GM21576 (cell line): ENCODE results near the gene TNS3.

Experiments used
- ATAC-seq: cut with Tn5 transposase; IDR thresholded peaks from one replicate; pipeline ENCODE4 v1.9.1; 2021; ENCODE audit warnings: mild to moderate bottlenecking, moderate library complexity; ENCODE audit not compliant: unreplicated experiment

Gene TNS3

DNA sequence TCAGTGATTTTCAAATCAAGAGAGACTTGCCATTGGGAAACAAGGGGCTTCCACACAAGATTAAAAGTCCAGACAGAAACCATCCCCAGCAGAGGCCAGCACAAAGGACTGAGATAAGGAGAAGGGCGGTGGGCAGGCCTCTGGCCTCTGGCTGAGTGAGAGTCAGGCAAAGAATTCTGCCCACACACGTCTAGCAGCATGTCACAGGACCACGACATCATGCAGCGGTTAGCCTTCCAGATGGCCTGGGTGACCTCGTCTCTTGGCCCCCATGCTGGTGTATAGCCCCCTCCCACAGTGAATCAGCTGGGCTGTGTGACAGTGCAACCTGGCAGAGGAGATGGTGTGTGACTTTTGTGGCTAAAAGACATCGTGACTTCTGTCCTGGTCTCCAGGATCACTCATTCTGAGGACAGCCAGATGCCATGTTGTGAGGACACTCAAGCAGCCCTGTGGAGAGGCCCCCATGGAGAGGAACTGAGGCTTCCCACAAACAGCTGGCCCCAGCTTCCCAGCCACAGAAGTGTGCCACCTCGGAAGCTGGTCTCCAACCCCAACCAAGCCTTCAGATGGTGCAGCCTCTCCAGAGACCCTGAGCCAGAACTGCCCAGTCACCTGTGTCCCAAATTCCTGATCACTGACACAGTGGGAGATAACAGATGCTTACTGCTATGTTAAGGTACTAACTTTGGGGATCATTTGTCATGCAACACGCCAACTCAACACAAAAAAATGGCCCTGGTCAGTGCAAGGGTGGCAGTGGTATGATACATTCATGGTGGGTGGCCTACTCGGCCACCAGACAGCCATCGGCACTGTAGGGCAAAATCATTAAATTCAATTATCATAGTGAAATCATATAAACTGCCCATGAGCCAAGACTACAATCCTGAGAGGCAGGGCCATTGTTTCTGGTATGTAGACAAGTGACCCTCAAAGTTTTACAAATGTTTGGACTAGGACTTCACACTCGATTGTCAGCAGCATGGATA, 73.2 kb downstream of the TNS3 start:
- no peak for ATAC-seq

DNA sequence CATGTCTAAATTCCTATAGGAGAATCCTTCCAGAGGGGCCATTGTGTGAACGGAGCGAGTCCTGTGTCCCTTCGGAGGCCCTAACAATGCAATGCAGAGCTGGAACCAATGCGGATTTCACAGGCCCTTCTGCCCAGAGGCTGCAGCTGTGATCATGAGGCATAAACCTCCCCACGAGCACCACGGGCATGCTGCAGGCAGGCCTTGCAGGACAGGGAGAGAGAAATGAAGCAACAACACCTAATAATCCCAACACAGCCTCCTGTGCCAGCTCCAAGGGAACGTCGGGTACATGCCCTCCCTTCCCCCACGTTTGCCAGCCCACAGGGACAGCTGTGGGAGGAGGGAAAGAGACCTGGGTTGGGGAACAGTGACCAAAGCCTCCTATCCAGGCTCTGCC, 74.4 kb downstream of the TNS3 start:
- ATAC-seq, result no peak

DNA sequence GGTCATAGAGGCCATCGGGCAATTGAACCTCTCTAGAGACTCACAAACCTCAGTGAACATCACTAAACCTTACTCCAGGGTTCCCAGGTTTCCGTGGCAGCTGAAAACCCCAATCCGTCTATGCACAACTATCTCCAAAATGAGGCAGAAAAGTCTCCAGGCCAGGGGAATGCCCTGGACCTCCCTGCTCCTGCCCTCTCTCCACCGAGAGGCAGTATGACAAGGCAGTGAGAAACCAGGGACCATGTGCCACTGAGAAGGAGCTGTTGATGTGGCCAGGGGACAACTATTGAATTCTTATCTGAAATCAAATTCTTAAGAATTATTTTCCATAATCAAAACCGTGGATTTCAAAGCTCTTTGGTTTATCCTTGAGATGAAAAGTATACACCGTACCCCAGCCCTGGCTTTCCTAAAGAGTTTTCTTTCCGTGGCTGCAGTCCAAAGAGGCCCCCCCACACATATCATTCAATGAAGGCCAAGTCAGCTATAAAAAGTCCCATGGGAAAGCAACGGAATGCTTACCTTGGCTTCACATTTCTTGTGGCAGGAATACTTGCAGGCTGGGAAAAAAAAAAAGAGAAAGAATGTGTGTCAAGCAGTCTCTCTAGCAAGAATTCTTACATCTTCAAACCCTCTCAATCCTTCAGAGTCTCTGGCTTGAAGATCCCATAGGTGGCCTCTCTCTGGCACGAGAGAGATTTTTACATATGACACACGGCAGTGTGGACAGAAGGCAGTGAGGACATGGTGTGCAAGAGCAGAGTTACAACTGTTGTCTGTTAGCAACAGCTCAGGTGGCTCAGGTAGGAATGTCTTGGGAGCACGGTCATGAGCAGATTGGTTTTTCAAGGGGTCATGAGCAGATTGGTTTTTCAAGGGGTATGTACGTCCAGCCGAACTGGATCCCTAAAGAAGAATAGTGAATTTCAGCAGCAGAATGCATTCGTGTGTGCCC, 75.2 kb downstream of the TNS3 start:
- no peak for ATAC-seq

DNA sequence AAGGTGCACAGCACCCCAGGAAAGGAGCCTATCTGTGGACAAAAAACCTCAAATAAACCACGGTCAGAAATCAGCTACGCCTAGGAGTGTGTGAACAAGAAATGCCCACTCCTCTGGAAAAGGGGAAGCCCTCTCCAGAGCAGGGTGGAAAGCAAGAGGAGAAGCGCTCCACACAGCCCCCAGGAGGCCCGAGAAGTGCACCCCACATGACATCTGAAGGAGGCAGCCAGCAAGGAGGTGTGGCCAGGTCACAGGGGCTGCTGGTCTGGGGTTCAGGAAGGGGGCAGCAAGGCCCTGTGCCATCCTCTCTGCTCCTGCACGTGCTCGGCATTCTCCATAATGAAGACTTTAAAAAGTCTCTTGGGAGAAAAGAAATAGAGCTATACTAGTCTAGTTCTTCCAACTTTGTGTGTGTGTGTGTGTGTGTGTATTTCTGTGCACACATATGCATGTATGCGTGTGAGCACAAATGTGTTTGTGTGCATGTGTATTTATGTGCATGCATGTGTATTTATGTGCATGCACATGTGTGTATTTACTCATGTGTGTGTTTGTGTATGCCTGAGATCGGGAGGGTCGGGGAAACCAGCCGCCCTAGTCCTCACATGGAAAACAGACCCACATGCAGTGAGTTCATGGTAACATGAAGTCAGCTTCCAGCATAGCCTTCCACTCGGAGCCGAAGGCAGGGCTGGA, 76.5 kb downstream of the TNS3 start:
- no peak for ATAC-seq

DNA sequence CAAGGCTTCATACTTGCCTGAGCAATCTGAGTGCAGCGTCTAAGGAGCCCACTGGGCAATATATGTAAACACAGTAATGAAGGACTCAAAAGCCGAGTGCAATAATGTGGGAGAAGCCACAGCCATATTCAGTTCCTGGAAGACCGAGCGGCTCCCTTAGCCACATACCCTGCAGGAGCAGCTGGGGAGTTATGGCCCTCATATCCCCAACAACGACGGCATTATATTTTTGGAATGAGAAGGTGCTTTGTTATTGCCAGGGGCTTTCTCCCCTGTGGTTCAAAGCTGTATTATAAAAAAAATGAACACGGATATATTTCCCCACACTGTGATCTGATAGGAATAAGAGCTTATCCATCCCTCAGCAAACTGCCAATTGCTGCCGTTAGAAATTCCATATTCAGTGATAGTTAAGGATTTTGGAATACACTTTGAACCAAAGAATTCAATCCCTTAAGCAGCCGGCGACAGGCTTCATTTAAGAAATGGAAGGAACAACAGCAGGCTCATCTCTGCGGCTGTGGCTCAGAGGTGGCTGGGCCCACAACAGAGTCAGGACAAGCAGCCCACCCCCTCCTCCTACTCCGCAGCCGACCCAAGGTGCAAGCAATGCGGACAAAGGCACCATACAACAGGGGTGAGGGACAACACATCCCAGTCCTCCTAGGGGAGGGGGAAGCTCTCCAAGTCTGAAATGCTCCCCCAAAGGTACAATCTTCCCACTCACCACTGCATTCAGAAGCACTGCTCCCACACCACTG, 77.2 kb downstream of the TNS3 start:
- no peak for ATAC-seq

DNA sequence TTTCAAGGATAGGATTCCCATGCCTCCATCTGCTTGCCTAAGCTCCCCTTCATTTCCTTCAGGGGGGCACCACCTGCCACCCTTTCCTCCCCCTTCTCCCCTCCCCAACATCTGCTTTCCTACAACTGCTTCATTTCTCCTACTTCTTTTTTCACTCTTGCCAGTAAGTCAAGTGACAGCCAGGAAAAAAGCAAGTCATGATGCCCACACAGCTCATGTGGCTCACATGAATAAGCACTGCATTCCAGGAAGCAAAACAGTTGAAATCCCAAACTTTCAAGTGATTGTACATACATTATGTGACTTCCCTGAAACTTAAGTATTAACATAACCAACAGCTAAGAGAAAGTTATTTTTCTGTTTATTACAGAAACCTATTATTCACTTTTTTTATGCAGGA, 78.6 kb downstream of the TNS3 start:
- ATAC-seq, result no peak

DNA sequence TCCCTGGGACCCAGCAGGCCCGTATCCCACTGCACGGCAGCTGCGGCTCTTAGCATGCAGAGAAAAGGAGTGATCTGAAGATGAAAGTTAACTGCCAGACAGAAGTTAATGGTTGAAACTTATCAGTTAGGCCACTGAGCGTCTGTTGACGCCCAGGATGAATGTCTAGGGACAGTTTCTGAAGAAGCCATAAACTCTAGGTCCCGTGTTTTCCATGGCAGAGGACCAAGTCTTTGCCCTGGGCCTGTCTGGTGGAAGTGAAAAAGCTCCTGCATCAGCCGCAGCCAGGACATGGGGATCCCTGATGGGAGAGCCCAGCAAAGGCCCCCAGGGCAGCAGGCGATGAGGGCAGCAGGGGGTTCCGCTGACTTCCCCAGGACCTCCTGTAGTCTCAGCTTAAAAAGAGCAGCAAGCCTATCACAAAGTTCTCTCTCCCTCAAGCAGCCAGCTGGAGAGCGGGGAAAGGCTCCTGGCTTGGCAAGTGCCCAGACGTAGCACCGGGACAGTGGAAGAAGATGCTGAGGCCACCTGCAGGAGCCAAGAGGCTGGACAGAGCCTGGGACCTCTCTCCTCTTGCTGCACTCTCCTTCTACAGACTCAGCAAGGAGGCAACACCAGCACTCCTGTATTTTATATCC, 79.6 kb downstream of the TNS3 start:
- ATAC-seq, result no peak

DNA sequence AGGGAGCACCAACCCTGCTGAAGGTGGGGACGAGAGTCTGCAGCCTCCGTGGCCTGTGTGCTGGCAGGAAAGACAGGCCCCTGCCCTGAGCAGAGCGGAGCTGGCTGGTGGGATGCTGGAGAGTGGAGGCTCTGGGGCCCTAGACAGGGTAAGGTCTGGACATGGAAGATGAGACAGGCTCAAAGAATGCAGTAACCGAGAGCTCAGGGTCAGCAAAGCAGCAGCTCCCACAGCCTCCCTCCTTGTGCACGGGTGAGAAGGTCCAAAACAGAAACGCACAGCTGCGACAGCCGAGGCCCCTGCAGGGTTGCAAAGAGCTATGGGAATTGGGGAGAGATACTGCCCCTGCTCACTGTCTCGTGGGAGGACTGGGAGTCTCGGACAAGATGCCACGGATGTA, 80.5 kb downstream of the TNS3 start:
- ATAC-seq, result no peak

DNA sequence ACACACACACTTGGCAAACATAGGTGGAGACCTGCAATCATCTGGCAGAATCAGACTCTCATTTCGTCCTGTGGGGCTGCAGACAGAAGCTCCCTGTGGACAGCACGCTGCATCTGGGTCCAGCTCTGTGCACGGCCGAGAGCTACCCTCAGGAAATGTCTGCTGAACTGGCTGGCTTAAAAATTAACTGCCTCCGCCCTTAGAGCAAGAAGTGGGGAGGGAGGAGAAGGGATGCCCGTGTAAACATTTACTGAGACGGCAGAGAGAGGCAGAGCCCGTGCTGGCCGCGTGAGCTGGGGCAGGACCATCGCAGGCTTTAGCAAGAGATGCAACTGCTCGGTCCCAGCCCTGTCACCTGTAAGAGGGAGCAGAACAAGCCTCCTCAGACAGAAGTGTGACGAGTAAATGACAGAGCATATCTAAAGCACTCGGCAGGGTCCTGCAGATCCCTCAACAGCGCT, 81.8 kb downstream of the TNS3 start:
- no peak for ATAC-seq

DNA sequence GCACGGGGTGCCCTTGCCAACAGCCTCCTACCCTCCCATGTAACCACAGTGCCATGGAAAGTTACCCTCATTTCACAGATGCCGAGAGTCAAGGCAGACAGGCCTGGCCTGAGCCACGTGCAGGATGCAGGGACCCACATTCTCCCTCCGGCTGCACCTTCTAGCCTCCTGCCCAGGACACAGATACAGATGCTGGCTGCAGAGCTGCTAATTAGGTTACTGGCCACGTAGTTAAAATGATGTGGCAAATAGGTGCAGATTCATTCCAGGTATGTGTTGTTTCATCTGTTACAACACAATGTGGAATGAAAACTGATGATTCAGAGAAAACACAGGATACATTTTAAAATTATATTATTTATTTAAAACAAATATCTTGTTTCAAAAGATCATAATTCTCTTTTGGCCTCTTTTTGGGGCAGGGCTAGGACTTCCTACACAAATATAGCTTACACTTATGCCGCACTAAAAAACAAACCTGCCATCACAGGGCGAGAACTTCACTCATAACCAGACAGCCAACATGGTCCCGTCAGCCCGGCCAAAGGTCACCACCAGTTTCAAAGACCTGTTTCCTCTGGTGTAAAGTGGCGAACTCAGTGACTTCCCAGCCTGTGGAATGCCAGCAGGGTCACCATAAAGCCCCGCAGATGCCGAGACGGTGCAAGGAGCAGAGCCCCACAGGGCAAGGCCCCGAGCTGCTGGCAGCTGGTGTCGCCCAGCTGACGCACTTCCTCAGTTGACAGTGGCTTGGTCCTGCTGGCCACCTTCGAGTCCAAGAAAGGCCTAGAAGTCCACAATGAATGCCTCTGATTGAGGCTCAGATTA, 83.5 kb downstream of the TNS3 start:
- no peak for ATAC-seq

DNA sequence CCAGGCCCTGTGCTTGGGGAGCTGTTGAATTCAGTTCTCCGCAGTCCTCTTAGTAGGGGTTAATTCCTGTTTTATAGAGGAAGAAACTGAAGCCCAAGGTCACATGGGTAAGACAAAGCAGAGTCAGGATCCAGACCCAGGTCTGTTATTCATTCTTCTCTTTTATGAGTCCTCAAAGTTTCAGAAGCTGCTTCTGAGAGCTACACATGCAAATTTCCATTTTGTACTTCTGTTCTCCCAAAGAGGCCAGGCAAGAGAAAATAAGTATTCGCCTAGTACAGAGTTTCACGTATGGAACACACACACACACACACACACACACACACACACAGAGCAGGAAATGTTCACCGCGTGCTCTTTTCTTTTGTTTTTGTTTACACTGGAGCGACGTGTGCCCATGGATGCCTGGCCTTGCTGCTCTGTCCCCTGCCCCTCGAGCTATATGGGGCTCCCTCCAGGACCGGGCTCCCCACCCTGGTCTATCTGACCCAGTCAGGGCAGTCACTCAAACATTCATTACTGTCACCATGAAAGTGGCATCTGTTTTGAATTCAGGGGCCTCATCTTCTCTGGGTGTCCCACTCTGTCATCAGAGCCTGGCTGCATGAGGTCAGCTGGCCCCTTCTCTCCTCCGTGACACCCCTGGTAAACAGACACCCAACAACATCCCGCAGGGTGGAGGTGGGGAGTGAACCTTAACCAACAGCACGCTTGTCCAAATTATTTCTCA, 84.4 kb downstream of the TNS3 start:
- peak; percentile 86 for ATAC-seq

DNA sequence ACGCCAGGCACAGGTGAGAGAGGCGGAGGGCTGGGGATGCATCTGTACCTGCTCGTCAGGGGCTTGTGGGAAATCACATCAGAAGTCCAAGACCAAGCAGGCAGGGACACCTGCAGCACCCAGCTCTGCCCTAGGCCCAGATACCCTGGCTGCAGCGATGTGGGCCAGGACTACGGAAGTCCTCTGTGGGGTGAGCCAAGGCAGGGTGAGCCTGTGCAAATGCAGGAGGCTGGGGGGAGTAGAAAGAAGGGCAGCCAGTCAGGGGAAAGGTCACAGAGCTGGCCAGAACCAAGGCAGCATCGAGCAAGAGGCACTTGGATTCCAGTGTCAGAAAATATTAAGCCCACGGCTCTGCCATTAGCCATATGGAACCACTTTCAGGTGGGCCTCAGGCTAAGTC, 85.2 kb downstream of the TNS3 start:
- no peak for ATAC-seq

DNA sequence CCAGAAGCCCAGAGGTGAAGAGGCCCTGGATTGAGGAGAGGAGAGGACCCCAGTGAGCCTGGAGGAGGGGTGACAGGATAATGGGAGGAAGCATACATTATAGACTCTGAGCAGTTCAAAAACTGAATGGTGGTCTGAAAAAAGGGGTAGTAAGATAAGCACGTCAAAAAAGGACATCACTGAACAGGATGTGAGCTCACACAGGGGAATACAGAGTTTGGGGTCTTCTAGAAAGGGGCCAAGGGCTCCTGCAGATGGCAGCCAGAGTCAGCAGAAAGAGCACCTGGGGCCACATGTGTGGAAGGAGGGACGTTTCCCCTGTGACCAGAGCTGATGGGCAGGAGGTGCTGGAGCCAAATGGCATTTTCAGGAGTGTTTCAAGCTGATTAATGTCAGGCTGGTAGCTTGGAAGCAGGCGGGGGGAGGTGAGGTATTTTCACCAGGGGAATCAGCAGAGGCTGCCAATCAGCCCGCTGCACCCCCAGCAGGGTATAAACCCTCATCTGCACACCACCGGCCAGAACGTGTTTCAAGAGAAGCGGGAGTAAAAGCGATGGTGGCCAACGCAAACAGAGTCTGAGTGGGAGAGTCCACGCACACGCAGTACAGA, 85.8 kb downstream of the TNS3 start:
- ATAC-seq, result no peak

DNA sequence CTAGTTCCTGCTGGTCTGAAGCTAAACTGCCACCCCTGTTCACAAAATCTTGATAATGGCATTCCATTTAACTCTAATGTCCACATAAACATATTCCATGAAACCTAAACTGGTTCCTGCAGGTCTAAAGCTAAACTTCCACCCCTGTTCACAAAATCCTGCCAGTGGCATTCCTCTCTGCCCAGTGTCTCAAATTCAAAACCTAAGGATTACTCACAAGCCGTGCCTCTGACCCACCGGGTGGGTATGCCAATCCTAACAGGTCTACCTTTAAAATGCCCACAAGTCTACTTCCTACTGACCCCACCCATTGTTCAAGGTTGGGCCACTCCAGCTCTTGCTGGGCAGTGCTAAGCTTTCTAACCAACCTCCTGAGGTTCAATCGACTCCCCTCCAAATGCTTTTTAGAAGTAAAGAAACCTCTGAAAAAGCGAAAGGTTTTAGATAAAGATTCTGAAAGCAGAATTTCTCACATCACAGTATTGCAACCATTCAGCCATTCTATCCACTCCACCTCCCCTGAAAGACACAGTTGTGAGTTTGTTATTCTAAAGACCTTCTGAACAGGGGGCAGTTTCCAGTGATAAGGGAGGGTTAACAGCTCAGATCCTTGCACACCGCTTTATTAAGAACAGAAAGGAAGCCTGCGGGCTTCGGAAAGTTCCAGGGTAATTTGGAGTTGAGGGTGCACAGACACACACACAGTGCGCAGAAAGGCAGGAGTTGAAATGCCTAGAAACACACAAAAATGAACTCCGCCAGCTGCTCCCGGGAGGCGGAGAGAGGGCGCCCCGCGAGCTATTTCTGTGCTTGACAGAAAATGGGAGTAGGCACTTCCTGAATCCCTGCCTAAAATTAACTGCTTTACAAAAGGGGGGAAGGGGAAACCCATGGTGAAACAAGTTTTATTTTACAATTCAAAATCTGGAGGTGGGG, 87.7 kb downstream of the TNS3 start:
- no peak for ATAC-seq

DNA sequence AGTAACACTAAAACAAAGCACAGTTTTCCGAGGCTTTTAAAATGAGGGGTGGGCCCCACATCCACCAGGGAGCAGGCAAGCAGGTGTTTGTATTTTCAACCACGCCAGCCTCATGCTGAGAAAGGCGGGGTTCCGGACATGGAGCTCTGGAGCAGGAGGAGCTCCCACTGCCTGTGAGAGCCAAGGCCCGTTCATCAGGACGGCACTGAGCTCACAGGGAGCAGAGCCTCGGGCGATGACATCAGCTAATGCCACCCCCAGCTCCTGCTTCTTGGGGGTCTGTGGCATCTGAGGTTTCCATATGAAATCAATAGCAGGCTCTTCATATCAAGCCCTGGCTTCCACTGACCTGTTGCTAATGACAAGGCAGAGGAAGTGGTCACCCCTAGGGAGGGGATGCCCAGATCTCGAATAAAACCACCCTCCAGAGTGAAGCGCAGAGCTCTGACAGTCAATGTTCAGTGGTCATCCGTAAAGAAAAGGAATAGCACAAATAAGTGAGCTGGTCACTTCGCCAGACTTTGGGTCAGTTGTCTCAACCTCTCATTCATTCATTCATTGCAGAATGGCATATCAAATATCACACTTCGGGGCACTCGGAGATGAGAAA, 89.1 kb downstream of the TNS3 start:
- ATAC-seq, result no peak
